HG02973 (cell line): ENCODE measurements around the gene ACTA1.
"Not testable (repeated sequence)": the region's sequence is repeated elsewhere in the genome, so short reads cannot be mapped to it uniquely, and the experiment has no call there.

Experiments
- ATAC-seq: cut with Tn5 transposase; IDR thresholded peaks from one replicate; pipeline ENCODE4 v1.9.1; 2021; ENCODE audit warnings: moderate library complexity; ENCODE audit not compliant: unreplicated experiment

The ACTA1 gene

DNA sequence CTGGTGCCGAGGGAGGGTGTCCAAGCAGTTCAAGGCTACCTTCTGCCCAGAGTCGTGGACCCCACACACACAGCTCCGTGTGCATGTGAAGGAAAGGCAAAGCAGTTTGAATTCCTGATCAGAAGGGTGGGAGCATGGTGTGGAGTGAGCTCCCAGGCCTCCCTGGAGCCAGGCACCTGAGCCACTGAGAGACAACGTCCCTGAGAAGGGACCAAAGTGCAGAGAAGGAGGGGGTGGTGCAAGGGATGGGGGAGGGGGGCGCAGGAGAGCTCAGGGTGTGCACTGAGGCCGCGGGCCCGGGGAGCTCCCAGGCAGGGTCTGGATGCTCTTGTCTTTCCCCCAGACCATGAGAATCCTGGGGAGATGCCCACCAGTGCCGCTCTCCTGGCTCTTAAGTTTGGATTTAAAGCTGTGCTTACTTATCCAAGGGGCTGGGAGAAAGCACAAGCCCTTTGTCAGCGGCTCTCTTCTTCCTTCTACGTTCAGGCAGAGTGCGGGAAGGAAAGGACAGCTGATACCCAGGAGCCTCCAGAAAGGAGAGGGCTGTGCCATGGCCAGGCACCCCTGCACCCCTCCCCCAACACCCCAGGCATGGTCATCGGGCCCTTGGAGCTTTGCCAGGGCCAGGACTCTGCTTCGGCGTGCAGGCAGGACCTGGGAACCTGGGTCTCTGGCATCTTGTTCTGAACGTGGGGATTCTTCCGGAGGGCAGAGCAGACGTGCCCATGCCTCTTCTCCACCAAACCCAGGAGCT lies 24.1 kb downstream of the ACTA1 start:
- ATAC-seq = no peak

GRCh38 chr1:229408458-229409037 lies 25.3 kb downstream of the ACTA1 start:
- ATAC-seq = no peak

DNA sequence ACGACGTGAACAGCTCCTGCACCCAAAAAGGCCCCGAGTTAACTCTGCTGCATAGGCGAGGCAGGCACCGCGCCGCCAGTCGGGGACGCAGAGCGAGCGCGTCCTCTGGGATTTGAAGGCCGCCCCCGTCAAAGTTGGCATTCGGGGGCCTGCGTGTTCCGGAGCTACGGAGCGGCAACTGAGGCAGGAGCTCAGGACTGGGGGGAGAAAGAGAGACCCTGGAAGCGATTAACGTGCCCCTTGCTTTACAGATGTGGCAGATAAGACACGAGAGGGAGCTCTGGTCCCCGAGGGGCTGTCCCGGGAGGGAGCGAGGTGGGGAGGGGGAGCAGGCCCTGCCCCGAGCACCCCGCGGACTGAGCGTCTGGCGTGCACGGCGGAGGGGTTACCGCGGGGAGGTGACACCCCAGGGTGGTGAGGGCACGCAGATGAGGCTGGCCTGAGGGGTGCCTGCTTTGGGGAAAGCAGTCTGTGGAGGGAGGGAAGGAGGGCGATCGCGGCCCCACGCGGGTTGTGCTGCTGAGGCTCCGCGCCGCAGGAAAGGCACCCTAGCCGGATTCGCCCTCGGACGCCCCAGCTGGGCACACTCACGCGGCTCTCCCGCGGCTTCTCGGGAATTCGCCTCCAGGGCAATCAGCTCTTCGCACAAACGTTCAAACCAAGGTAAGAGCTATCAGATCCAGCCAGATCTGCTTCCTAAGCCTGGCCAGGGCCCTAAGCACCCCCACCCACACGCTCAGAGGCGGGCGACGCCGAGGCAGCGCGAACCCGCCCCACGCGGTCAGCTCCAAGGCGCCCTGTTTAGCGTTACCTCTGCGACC lies 26.5 kb downstream of the ACTA1 start:
- no peak for ATAC-seq

DNA sequence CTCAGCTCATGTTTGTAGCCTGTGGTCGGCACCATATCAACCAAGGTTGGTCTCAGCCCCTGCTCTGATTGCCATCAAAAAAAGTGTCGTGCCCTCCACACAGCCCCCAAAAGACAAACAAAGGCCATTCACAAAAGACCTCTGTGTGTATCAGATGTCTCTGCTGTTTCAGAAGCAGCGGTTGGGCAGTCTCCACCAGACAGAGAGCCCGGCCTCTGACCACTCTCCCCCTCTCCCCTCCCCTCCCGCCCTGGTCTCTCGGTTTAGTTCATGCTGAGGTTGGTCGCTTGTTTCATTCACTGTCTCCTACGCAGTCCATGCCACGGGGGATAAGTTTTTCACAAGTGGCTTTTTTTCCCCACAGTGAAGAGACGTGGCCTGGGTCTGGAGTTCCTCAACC lies 27.1 kb downstream of the ACTA1 start:
- ATAC-seq = no peak

DNA sequence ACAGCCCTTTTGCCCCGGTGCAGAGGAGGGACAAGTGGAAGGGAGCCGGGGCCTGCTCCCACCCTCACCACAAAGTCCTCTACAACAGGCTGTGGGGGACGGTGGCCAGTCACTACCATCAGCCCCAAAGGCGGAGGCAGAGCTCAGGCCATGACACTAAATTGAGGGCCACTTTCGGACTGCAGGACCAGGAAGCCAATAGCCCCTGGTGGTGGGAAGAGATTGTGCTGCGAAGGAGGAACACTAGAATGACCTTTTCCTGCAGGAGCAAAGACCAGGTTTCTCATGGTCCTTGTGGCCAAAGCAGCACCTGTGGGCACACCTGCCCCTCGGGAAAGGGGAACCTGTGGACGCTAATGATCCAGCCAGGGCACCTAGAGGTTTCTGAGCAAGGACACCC lies 30.3 kb downstream of the ACTA1 start:
- no peak for ATAC-seq

DNA sequence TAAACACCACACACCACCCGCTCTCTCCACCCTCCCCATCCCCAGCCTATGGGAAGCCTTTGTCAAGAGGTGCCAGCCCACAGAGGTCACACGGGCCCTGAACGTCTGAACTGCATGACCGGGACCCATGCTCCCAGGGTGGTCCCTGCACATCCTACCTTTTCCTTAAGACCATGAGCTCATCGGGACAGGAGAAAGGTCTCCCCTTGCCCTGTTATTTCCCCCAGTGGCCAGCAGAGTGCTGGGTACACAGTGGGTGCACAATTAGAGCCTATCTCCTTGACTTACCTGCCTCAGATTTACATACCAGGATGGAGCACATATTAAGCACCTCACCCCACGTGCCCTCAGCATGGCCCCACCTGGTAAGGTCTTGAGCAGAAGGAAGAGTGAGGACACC lies 30.9 kb downstream of the ACTA1 start:
- no peak for ATAC-seq

- not testable (repeated sequence) for ATAC-seq
These were observed 31.6 kb downstream of the ACTA1 start for GRCh38 chr1:229402329-229402728.

DNA sequence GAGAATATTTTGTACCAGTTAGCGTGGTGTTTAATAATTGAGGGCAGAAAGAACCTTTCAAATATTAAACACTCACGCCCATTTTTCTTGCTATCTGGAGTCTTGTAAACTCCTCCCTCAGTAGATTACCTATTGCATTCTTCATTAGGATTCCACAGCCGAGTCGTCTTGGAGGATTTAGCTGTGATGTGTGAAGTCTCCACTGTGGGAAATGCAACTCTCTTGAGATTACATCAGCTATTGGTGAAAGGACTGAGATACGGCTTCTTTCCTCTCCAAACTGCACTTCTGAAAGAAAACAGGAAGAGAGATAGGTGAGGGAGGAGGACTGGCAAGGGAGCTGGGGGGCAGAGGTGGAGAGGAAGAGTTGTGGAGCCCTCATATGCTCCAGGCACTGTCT lies 36.1 kb downstream of the ACTA1 start:
- no peak for ATAC-seq

DNA sequence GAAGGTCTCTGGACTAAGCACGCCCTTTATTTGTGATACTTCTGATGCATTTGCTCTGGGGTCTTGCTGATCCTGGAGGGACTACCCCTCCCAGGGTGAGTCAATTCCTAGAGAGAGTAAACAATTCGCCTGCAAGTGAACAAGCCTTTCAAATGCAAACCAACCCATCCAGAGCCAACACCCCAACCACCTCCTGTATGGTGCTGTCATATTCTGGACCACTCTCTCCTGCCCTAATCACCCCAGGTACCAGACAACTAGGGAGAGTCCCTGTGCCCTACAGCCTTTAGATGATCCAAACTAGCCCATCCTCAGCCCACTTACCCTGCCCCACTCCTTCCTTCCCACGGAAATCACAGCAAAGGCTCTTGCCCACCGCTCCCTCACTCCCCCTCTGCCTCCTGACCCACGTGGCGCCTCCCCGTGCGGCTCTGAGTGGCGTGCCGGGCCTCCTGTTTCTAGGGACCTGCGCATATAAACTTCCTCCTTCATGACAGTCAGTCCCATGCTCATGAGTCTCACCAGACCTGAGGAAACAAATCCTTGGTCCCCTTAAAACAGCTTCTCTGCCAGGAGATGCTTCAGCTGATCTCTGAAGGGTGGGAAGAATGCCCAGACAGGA lies 37.2 kb downstream of the ACTA1 start:
- no peak for ATAC-seq

GRCh38 chr1:229394517-229394916 lies 39.4 kb downstream of the ACTA1 start:
- ATAC-seq = not testable (repeated sequence)

- ATAC-seq = no peak
These were observed 41.0 kb downstream of the ACTA1 start for GRCh38 chr1:229392936-229393335.

- ATAC-seq = no peak
These were observed 43.8 kb downstream of the ACTA1 start for GRCh38 chr1:229390130-229390529.

DNA sequence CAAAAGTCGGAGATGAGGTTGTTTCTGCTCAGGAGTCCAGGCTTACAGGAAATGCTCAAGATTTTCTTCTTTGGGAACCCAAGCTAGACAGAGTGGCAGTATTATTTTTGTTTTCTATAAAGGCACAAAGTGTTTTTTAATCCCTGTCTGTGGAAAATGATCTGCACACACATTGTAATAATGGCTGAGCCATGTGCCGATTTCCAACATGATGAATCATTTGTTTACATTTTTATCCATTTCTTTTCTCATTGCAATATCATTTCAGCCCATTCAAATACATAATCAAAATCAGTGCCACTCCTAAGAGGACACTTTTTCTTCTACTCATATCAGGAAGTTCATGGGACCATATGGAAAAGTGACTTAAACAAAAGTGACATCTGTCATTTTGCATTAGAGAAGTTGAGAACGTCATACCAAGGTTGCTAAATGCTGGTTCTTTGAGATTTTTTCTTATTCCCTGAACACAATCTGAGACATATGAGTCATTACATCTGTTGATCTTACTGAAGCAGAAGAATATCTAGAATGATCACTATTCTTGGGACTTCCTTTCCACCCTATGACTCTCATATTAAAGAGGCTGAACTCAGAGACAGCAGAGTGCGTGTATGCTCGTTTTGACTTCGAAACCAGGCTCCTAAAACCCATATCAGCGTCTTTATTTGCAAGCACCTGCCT lies 44.9 kb downstream of the ACTA1 start:
- no peak for ATAC-seq

DNA sequence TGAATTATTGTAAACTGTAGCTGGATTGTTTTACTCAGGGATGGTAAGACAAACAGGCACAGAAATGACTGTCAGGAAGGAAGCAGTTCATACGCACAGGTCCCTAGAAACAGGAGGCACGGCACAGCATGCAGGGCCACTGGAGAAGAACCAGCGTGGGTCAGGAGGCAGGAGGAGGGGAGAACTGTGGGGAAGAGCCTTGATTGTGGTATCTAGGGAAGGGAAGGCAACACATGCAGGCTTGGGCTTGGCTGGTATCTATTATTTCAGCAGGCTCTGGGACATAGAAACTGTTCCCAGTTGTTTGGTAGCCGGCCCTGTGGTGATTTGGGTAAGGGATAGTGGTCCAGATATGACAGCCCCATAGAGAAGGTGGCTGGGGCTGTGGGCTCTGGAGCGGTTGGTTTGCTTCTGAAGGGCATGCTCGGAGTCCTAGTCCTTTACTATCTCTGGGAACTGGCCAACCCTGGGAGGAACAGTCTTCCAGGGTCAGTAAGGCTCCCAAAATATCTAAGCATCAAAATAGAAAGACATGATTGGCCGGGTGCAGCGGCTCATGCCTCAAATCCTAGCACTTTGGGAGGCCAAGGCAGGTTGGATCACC lies 47.9 kb downstream of the ACTA1 start:
- no peak for ATAC-seq

- no peak for ATAC-seq
These were observed 49.1 kb downstream of the ACTA1 start for GRCh38 chr1:229384822-229385221.

- no peak for ATAC-seq
These were observed 49.9 kb downstream of the ACTA1 start for GRCh38 chr1:229383961-229384360.

DNA sequence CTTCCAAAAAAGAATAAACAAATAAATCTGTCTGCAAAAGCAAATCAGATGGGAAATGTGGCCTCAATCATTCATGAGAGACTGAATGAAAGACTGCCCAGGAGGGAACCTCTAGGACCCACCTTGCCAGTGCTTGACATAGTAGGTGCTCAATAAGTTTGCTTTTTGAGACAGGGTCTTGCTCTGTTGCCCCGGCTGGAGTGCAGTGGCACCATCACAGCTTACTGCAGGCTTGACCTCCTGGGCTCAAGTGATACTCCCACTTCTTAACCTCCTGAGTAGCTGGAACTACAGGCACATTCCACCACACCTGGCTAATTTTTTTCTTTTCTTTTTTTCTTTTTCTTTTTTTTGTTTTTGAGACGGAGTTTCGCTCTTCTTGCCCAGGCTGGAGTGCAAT lies 50.7 kb downstream of the ACTA1 start:
- ATAC-seq = no peak
